Measurements from ENCODE around the gene ARHGEF3.

Gene ARHGEF3

GRCh38 chr3:56795829-56796185 is 5.9 kb downstream of the ARHGEF3 start:
- no peak for TF ChIP-seq CTCF (IDR thresholded peaks at IDR 0.05; ENCODE audit: low read depth, low read length, missing control alignments)
- in situ Hi-C loops (cut with HindIII; ENCODE audit: low sequenced_read_pairs): no loop called here
- H3K4me3 ChIP-seq (ENCODE audit: low read depth, low read length): no peak overlapping the region
- DNase-seq (ENCODE audit: low read depth): no peak

GRCh38 chr3:56795097-56795828 is 6.5 kb downstream of the ARHGEF3 start:
- TF ChIP-seq CTCF (IDR thresholded peaks at IDR 0.05; ENCODE audit: low read depth, low read length, missing control alignments): no peak
- in situ Hi-C loops (cut with HindIII; ENCODE audit: low sequenced_read_pairs): no loop called here
- DNase-seq (ENCODE audit: low read depth): no peak
- H3K4me3 ChIP-seq (ENCODE audit: low read depth, low read length): no peak overlapping the region

GRCh38 chr3:56792193-56792592 is 9.6 kb downstream of the ARHGEF3 start:
- in situ Hi-C loops (cut with HindIII; ENCODE audit: low sequenced_read_pairs): no loop called here
- H3K4me3 ChIP-seq (ENCODE audit: low read depth, low read length): no peak overlapping the region
- no peak for DNase-seq (ENCODE audit: low read depth)
- no peak for TF ChIP-seq CTCF (IDR thresholded peaks at IDR 0.05; ENCODE audit: low read depth, low read length, missing control alignments)

- TF ChIP-seq CTCF (IDR thresholded peaks at IDR 0.05; ENCODE audit: low read depth, low read length, missing control alignments): no peak
- H3K4me3 ChIP-seq (ENCODE audit: low read depth, low read length): no peak overlapping the region
- in situ Hi-C loops (cut with HindIII; ENCODE audit: low sequenced_read_pairs): no loop called here
- DNase-seq (ENCODE audit: low read depth): no peak
These were observed 11.5 kb downstream of the ARHGEF3 start for GRCh38 chr3:56790016-56790821.

- TF ChIP-seq CTCF (IDR thresholded peaks at IDR 0.05; ENCODE audit: low read depth, low read length, missing control alignments): no peak
- no peak overlapping the region for H3K4me3 ChIP-seq (ENCODE audit: low read depth, low read length)
- in situ Hi-C loops (cut with HindIII; ENCODE audit: low sequenced_read_pairs): no loop called here
- no peak for DNase-seq (ENCODE audit: low read depth)
These were observed 12.7 kb downstream of the ARHGEF3 start for GRCh38 chr3:56789076-56789475.

GRCh38 chr3:56788521-56788920 is 13.2 kb downstream of the ARHGEF3 start:
- in situ Hi-C loops (cut with HindIII; ENCODE audit: low sequenced_read_pairs): no loop called here
- no peak for DNase-seq (ENCODE audit: low read depth)
- no peak overlapping the region for H3K4me3 ChIP-seq (ENCODE audit: low read depth, low read length)
- no peak for TF ChIP-seq CTCF (IDR thresholded peaks at IDR 0.05; ENCODE audit: low read depth, low read length, missing control alignments)
